Neuron (in vitro differentiated cells): ENCODE data around the gene SMIM21.

Experiments
- H2AFZ ChIP-seq: one replicate; pipeline ENCODE4 v1.6.1; 2013; ENCODE audit warnings: low read depth, mild to moderate bottlenecking, inconsistent platforms, low read length, moderate library complexity
- H3K27me3 ChIP-seq: one replicate; pipeline ENCODE4 v1.6.1; 2013; ENCODE audit warnings: low read length; ENCODE audit not compliant: insufficient read depth
- H3K36me3 ChIP-seq: one replicate; pipeline ENCODE4 v1.6.1; 2013; ENCODE audit warnings: low read length; ENCODE audit not compliant: insufficient read depth
- H3K4me1 ChIP-seq: one replicate; pipeline ENCODE4 v1.6.1; 2013; ENCODE audit warnings: low read length; ENCODE audit not compliant: insufficient read depth
- H3K4me3 ChIP-seq: 2 replicates; pipeline ENCODE4 v1.5.1; 2013; ENCODE audit warnings: mild to moderate bottlenecking, low read length, moderate library complexity
- H3K9me3 ChIP-seq: one replicate; pipeline ENCODE4 v1.6.1; 2013; ENCODE audit warnings: low read length

SMIM21 gene

GRCh38 chr18:75362435-75362834 is 65.1 kb downstream of the SMIM21 start:
- no peaks in the 10 kb centered on the region for H3K9me3 ChIP-seq
- H3K4me1 ChIP-seq: no peaks in the 10 kb centered on the region
- no peak overlapping the region for H3K4me3 ChIP-seq
- H3K36me3 ChIP-seq: no peaks in the 10 kb centered on the region
- peaks cover 5% of the 10 kb centered on the region for H3K27me3 ChIP-seq
- no peak overlapping the region for H2AFZ ChIP-seq

- H3K27me3 ChIP-seq: peaks cover 5% of the 10 kb centered on the region
- no peaks in the 10 kb centered on the region for H3K4me1 ChIP-seq
- H3K36me3 ChIP-seq: no peaks in the 10 kb centered on the region
- H3K4me3 ChIP-seq: no peak overlapping the region
- H2AFZ ChIP-seq: no peak overlapping the region
- H3K9me3 ChIP-seq: no peaks in the 10 kb centered on the region
Observed at GRCh38 chr18:75360941-75361340, 66.6 kb downstream of the SMIM21 start.

GRCh38 chr18:75360215-75360614 is 67.3 kb downstream of the SMIM21 start:
- peaks cover 5% of the 10 kb centered on the region for H3K27me3 ChIP-seq
- no peaks in the 10 kb centered on the region for H3K36me3 ChIP-seq
- no peaks in the 10 kb centered on the region for H3K9me3 ChIP-seq
- no peak overlapping the region for H3K4me3 ChIP-seq
- H3K4me1 ChIP-seq: no peaks in the 10 kb centered on the region
- no peak overlapping the region for H2AFZ ChIP-seq
